Vagina (tissue), 2 donors: ENCODE results near the gene CAPZB.

Experiments used
- POLR2A ChIP-seq, 2 donors: fragments of 450-650 bp; IDR thresholded peaks; one replicate each; pipeline ENCODE4 v1.6.1; 2017; ENCODE audit warnings: antibody characterized with exemption in 2 of 2, mild to moderate bottlenecking in 2 of 2, moderate library complexity in 2 of 2
- POLR2AphosphoS5 ChIP-seq, 2 donors: sonication (generic); formaldehyde crosslinking; IDR thresholded peaks; one replicate each; pipeline ENCODE4 v1.9.0; 2017; ENCODE audit warnings: antibody characterized with exemption in 2 of 2, mild to moderate bottlenecking in 2 of 2, low read depth in 1 of 2; ENCODE audit not compliant: insufficient read depth in 1 of 2
- TF ChIP-seq, protein P1 (sequence below), 3 experiments: fragments of 450-650 bp in 2 of 3; fragments of 200-600 bp in 1 of 3; sonication (generic) in 1 of 3; IDR thresholded peaks; one replicate each; pipeline ENCODE4 v1.5.1; 2017 to 2019; ENCODE audit warnings: antibody characterized with exemption in 3 of 3, mild to moderate bottlenecking in 2 of 3, moderate library complexity in 2 of 3

DNA sequence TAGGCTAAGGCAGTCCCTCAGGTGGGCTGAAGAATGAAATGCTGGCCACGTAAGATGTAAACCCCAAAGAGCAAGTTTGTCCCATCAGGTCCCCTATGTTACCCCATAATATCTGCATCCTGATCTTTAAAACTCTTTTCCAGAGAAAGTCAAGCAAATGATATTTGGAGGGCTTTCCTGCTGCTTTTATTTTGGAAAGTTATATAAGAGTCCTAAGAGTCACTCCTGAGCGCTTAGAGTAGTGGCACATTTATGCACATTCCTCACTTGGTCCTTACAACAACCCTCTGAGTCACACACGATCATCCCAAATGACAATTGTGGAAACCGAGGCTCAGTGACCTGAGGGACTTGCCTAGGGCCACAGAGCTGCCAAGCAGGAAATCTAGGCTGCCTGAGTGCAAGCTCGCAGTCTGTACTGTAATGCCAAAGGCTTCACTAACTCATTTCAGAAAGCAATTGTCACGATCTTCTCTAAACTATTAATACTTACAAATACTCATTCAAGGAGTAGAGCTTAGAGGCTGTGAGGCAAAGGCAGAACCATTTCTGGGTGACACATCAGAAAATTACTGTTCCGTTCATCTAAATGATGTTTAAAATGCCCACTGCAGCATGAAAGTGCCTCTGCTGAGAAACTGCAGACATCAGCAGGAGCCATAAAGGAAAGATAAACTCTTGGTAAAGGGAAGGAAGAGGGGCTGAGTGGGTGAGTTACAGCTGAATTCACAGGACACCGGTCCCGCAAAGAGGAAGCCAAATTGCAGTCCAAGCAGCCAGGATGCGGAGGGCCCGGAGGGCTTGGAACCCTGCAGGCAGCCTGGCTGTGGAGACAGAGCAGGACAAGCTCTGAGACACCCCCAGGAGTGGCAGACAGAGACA is 30.8 kb downstream of the CAPZB start:
- TF ChIP-seq, protein P1, sequence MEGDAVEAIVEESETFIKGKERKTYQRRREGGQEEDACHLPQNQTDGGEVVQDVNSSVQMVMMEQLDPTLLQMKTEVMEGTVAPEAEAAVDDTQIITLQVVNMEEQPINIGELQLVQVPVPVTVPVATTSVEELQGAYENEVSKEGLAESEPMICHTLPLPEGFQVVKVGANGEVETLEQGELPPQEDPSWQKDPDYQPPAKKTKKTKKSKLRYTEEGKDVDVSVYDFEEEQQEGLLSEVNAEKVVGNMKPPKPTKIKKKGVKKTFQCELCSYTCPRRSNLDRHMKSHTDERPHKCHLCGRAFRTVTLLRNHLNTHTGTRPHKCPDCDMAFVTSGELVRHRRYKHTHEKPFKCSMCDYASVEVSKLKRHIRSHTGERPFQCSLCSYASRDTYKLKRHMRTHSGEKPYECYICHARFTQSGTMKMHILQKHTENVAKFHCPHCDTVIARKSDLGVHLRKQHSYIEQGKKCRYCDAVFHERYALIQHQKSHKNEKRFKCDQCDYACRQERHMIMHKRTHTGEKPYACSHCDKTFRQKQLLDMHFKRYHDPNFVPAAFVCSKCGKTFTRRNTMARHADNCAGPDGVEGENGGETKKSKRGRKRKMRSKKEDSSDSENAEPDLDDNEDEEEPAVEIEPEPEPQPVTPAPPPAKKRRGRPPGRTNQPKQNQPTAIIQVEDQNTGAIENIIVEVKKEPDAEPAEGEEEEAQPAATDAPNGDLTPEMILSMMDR (IDR thresholded peaks at IDR 0.05) = no peak
- TF ChIP-seq POLR2A (IDR thresholded peaks at IDR 0.05) (no peak), POLR2AphosphoS5 (IDR thresholded peaks at IDR 0.05; ENCODE audit: insufficient read depth in 1 of 2, low read depth in 1 of 2) (no peak)
